PC-9 (cell line): ENCODE data around the gene ATP6V0D1. TPM values are rescaled to one million over a fixed set of nuclear protein-coding genes. Genes with fewer than 3 reads are reported as not detected.

Source experiments
- BruUV-seq: library from RNA; stranded (reverse); fragments of 400-500 nt; replicated peaks from 2 replicates; lab custom pipeline; 2021; lab: Mats Ljungman, UMichigan
- CTCF ChIA-PET: fragments of 300-600 bp; sonication (Branson Sonifier 250); formaldehyde crosslinking; loops from one replicate; lab custom pipeline; 2022; ENCODE audit warnings: antibody characterized with exemption; lab: Charles Lee
- POLR2A ChIA-PET: fragments of 300-600 bp; sonication (Branson Sonifier 250); formaldehyde crosslinking; loops from one replicate; lab custom pipeline; 2022; ENCODE audit warnings: antibody characterized with exemption; ENCODE audit not compliant: unreplicated experiment; lab: Charles Lee
- DNase-seq, 2 experiments: peaks; one replicate each; pipeline versions ENCODE4 v3.0.0 to v3.0.0-alpha.2; 2015 to 2022; ENCODE audit warnings: mixed read lengths in 1 of 2
- H2AFZ ChIP-seq: fragments of 200-600 bp; sonication (generic); 2 replicates; pipeline ENCODE4 v1.8.1; 2017; ENCODE audit warnings: antibody characterized with exemption
- H3F3A ChIP-seq: fragments of 200-600 bp; sonication (generic); 2 replicates; pipeline ENCODE4 v1.8.1; 2017; ENCODE audit warnings: antibody characterized with exemption, mild to moderate bottlenecking, low read depth; ENCODE audit not compliant: insufficient read depth
- H3K27ac ChIP-seq: fragments of 200-600 bp; sonication (generic); 2 replicates; pipeline ENCODE4 v1.6.1; 2016; ENCODE audit warnings: mixed run types
- H3K27me3 ChIP-seq: fragments of 200-600 bp; sonication (generic); 2 replicates; pipeline ENCODE4 v1.6.1; 2016; ENCODE audit warnings: low read depth, mixed run types; ENCODE audit not compliant: insufficient read depth
- H3K36me3 ChIP-seq: fragments of 200-600 bp; sonication (generic); 2 replicates; pipeline ENCODE4 v1.6.1; 2016; ENCODE audit warnings: low read depth, mixed run types
- H3K4me1 ChIP-seq: fragments of 200-600 bp; sonication (generic); replicated peaks from 2 replicates; pipeline ENCODE4 v1.6.1; 2016; ENCODE audit warnings: mixed run types; ENCODE audit not compliant: insufficient read depth
- H3K4me2 ChIP-seq: fragments of 200-600 bp; sonication (generic); 2 replicates; pipeline ENCODE4 v1.6.1; 2017; ENCODE audit warnings: mixed run types
- H3K4me3 ChIP-seq: fragments of 200-600 bp; sonication (generic); 2 replicates; pipeline ENCODE4 v1.6.1; 2016; ENCODE audit warnings: mixed run types
- H3K79me2 ChIP-seq: fragments of 200-600 bp; sonication (generic); 2 replicates; pipeline ENCODE4 v1.6.1; 2017; ENCODE audit warnings: low read depth, mixed run types
- H3K9me2 ChIP-seq: fragments of 200-600 bp; sonication (generic); 2 replicates; pipeline ENCODE4 v1.8.1; 2017; ENCODE audit warnings: mild to moderate bottlenecking; ENCODE audit not compliant: insufficient read depth
- H3K9me3 ChIP-seq: fragments of 200-600 bp; sonication (generic); 2 replicates; pipeline ENCODE4 v1.8.1; 2016; ENCODE audit warnings: low read depth; ENCODE audit not compliant: insufficient read depth
- H4K20me1 ChIP-seq: fragments of 200-600 bp; sonication (generic); 2 replicates; pipeline ENCODE4 v1.8.1; 2017; ENCODE audit not compliant: insufficient read depth
- CTCF ChIP-seq: fragments of 200-600 bp; sonication (generic); conservative IDR thresholded peaks from 2 replicates; pipeline ENCODE4 v1.6.1; 2017; ENCODE audit warnings: mixed run types, antibody characterized with exemption, mild to moderate bottlenecking, moderate library complexity
- EZH2 ChIP-seq: fragments of 200-600 bp; sonication (generic); IDR thresholded peaks from 2 replicates; pipeline ENCODE4 v1.8.0; 2017; ENCODE audit warnings: antibody characterized with exemption, low read depth
- intact Hi-C: fragments of 100-400 bp; cut with micrococcal nuclease; formaldehyde crosslinking; loops from one replicate; pipeline ENCODE4 v1.10.0; 2022; ENCODE audit not compliant: unreplicated experiment
- total RNA-seq: library from RNA; stranded (reverse); gene quantifications from 2 replicates; pipeline ENCODE4 v1.2.3, GENCODE V29; 2021

ATP6V0D1 gene
- total RNA-seq, 1 experiment from 2014 or later: 61.0 TPM

- ChIA-PET CTCF (interaction anchor here (0.9 kb wide), 1 partner anchor 71 kb away, joined by 3 read pairs; no protein-coding TSS in a partner anchor), POLR2A (no interaction called here)
- Histone ChIP-seq H3K9me3 (no peaks in the 10 kb centered on the region), H2AFZ (no peak overlapping the region), H3K27me3 (no peaks in the 10 kb centered on the region), H3K27ac (no peak overlapping the region), H3F3A (peaks cover 10% of the 10 kb centered on the region; the same call in 1 of the 2 replicates), H4K20me1 (no peaks in the 10 kb centered on the region), H3K4me2 (no peak overlapping the region), H3K36me3 (no peaks in the 10 kb centered on the region), H3K79me2 (no peaks in the 10 kb centered on the region), H3K9me2 (no peaks in the 10 kb centered on the region), H3K4me3 (no peak overlapping the region), H3K4me1 (peaks cover 24% of the 10 kb centered on the region)
- intact Hi-C loops: no loop called here
- DNase-seq: no peak
- BruUV-seq: no TSS peak
- TF ChIP-seq CTCF (no peak), EZH2 (no peak)
Observed at GRCh38 chr16:67409631-67410030, 71.3 kb downstream of the ATP6V0D1 start.

- H3K4me1 ChIP-seq: peaks cover 36% of the 10 kb centered on the region
- no TSS peak for BruUV-seq
- no peak overlapping the region for H2AFZ ChIP-seq
- H3K9me3 ChIP-seq: no peaks in the 10 kb centered on the region
- H3K27ac ChIP-seq: no peak overlapping the region
- no peak overlapping the region for H3K4me3 ChIP-seq
- H4K20me1 ChIP-seq: no peaks in the 10 kb centered on the region
- CTCF ChIA-PET: no interaction called here
- no peak; the same call in 1 of the 2 replicates for TF ChIP-seq CTCF
- no peak for TF ChIP-seq EZH2
- DNase-seq: no peak
- POLR2A ChIA-PET: interaction anchor here (0.6 to 0.7 kb wide), 3 partner anchors 14 to 154 kb away, joined by 3 to 6 read pairs (median 3); no protein-coding TSS in a partner anchor
- peaks cover 18% of the 10 kb centered on the region; the same call in 1 of the 2 replicates for H3F3A ChIP-seq
- no peaks in the 10 kb centered on the region for H3K27me3 ChIP-seq
- intact Hi-C loops: no loop called here
- no peaks in the 10 kb centered on the region for H3K79me2 ChIP-seq
- no peak overlapping the region for H3K4me2 ChIP-seq
- H3K9me2 ChIP-seq: no peaks in the 10 kb centered on the region
- H3K36me3 ChIP-seq: no peaks in the 10 kb centered on the region
Observed at GRCh38 chr16:67407788-67408452, 73.0 kb downstream of the ATP6V0D1 start.

GRCh38 chr16:67407176-67407787 is 73.7 kb downstream of the ATP6V0D1 start:
- intact Hi-C loops: no loop called here
- no peak for DNase-seq
- Histone ChIP-seq H3K4me2 (no peak overlapping the region), H4K20me1 (no peaks in the 10 kb centered on the region), H3K9me3 (no peaks in the 10 kb centered on the region), H3K27me3 (no peaks in the 10 kb centered on the region), H3K9me2 (no peaks in the 10 kb centered on the region), H3K36me3 (no peaks in the 10 kb centered on the region), H3K4me3 (no peak overlapping the region), H2AFZ (no peak overlapping the region), H3F3A (peaks cover 18% of the 10 kb centered on the region; the same call in 1 of the 2 replicates), H3K79me2 (no peaks in the 10 kb centered on the region), H3K27ac (no peak overlapping the region), H3K4me1 (peaks cover 36% of the 10 kb centered on the region)
- no TSS peak for BruUV-seq
- POLR2A ChIA-PET: no interaction called here
- no peak for TF ChIP-seq CTCF
- no peak for TF ChIP-seq EZH2
- CTCF ChIA-PET: interaction anchor here (0.6 kb wide), 1 partner anchor 61 kb away, joined by 3 read pairs; no protein-coding TSS in a partner anchor
